ENCODE measurements around the gene SOX21.

GRCh38 chr13:94717916-94718315 lies 5.6 kb upstream of the SOX21 start:
- TF ChIP-seq EZH2 (IDR thresholded peaks at IDR 0.05) (no peak), POLR2A (IDR thresholded peaks at IDR 0.05; ENCODE audit: borderline replicate concordance, extremely low read depth, insufficient read depth, insufficient read length) (no peak), RAD21 (IDR thresholded peaks at IDR 0.05; ENCODE audit: low read depth) (no peak), SIN3A (IDR thresholded peaks at IDR 0.05; ENCODE audit: low read depth) (no peak), REST (IDR thresholded peaks at IDR 0.05; ENCODE audit: low read depth) (no peak), POLR2AphosphoS5 (IDR thresholded peaks at IDR 0.05; ENCODE audit: low read depth, low read length) (no peak)
- TF ChIP-seq, protein P1, sequence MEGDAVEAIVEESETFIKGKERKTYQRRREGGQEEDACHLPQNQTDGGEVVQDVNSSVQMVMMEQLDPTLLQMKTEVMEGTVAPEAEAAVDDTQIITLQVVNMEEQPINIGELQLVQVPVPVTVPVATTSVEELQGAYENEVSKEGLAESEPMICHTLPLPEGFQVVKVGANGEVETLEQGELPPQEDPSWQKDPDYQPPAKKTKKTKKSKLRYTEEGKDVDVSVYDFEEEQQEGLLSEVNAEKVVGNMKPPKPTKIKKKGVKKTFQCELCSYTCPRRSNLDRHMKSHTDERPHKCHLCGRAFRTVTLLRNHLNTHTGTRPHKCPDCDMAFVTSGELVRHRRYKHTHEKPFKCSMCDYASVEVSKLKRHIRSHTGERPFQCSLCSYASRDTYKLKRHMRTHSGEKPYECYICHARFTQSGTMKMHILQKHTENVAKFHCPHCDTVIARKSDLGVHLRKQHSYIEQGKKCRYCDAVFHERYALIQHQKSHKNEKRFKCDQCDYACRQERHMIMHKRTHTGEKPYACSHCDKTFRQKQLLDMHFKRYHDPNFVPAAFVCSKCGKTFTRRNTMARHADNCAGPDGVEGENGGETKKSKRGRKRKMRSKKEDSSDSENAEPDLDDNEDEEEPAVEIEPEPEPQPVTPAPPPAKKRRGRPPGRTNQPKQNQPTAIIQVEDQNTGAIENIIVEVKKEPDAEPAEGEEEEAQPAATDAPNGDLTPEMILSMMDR (IDR thresholded peaks at IDR 0.05 in 2 of 3, conservative IDR thresholded peaks at IDR 0.05 in 1 of 3; ENCODE audit: borderline replicate concordance in 1 of 3, insufficient read depth in 1 of 3, low read depth in 2 of 3, low read length in 2 of 3), result no peak

All from HCT116 (cell line).